GM21447 (cell line): ENCODE data around the gene ARHGAP42.
"Not testable (repeated sequence)": the region's sequence is repeated elsewhere in the genome, so short reads cannot be mapped to it uniquely, and the experiment has no call there.

Experiments used
- ATAC-seq: cut with Tn5 transposase; IDR thresholded peaks from one replicate; pipeline ENCODE4 v1.9.1; 2021; ENCODE audit not compliant: unreplicated experiment

Gene ARHGAP42

GRCh38 chr11:100687054-100687629 lies at the start of gene ARHGAP42:
Gene ARHGAP42 (plus strand): TSS chr11:100687288. CDS start chr11:100687679, 391 bp downstream.
- ATAC-seq = peak; percentile 65

GRCh38 chr11:100637706-100638105 lies 49.4 kb upstream of the ARHGAP42 start:
- ATAC-seq = no peak

DNA sequence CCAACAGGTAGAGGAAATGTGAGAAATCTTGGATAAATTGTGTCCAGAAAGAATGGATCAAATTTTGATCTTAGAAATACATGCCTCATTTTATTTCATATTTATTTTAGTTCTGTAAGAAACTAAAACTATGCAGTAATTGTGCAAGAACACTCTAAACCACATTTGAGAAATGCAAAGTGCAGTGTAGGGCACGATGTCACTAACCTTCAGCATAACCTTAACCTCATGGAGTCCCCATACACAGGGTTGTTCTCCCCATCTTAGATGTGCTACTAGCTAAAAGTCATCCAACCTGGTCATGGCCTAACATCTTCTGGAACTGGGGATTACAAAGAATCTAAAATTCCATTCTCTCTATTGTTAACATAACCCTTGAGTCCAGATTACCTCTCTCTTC lies 48.4 kb upstream of the ARHGAP42 start:
- no peak for ATAC-seq

GRCh38 chr11:100639140-100639539 lies 47.9 kb upstream of the ARHGAP42 start:
- no peak for ATAC-seq

GRCh38 chr11:100640071-100640470 lies 47.0 kb upstream of the ARHGAP42 start:
- ATAC-seq = no peak

- no peak for ATAC-seq
These were observed 46.4 kb upstream of the ARHGAP42 start for GRCh38 chr11:100640646-100641045.

- ATAC-seq = no peak
These were observed 45.6 kb upstream of the ARHGAP42 start for GRCh38 chr11:100641456-100641855.

DNA sequence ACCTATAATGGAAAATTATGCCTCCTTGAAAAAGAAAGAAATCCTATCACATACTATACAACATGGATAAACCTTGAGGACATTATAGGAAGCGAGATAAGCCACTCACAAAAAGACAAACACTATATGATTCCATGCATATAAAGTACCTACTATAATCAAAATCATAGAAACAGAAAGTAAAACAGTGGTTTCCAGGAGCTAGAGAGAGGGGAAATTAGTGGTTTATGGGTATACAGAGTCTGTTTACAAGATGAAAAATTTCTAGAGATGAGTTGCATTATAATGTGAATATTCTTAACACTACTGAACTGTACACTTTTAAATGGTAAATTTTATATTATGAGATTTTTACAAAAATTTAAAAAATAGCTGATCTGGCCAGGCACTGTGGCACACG lies 40.5 kb upstream of the ARHGAP42 start:
- no peak for ATAC-seq

- ATAC-seq = no peak
These were observed 39.2 kb upstream of the ARHGAP42 start for GRCh38 chr11:100647861-100648260.

DNA sequence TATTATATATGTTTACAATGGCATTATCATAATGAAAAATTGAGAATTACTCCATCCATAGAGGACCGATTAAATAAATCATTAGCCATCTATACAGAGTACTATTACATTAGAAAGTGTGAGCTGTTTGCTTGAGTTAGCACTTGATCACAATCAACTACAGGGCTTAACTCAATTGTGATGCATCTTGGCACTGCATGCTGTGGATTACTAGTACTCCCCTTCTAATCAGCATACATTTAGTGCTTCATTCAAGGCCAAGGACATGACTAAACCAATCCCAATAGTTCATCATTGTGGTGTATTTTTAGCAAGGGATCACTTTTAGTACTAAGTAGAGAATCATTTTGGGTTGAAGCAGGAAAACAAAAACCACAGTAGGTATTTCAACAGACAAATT lies 23.5 kb upstream of the ARHGAP42 start:
- ATAC-seq = no peak

- no peak for ATAC-seq
These were observed 23.1 kb upstream of the ARHGAP42 start for GRCh38 chr11:100663996-100664395.

- not testable (repeated sequence) for ATAC-seq
These were observed 20.3 kb upstream of the ARHGAP42 start for GRCh38 chr11:100666816-100667215.

- no peak for ATAC-seq
These were observed 19.6 kb upstream of the ARHGAP42 start for GRCh38 chr11:100667449-100667848.

DNA sequence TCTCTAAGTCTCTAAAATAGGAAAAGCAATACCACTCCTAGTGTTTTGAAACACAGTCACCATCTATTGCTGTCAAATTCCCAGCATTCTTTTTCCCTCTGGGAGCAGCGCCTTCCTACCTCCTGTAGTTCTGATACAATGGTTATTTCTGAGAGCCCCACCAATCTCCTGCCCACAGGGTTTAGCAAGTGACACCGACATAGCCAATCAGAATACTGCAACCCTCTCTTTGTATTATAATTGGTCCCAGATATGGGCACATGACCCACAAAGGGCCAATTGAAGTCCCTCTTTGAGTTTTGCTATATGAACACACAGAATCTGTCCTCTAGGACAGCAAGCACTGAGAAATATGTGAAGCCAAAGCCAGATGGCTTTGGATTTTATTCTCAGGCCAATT lies 16.9 kb upstream of the ARHGAP42 start:
- no peak for ATAC-seq

DNA sequence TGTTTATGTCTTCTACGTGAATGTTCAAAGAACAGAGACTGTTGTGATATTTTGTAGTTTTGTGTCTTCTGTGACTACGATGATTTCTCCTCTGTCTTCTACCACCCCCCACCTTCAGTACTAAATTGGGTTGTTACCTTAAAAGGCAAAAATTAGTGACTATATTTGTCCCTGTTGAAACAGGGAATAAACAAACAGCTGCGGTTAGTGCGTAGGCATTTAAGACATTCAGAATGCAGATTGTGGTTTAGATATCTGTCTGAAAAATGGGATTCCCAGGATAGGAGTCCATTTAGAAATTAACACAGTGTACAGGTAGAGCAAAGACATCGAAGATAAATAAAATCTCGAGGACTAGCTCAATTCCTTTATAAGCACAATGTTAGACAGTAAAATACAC lies 15.6 kb upstream of the ARHGAP42 start:
- ATAC-seq = no peak

GRCh38 chr11:100672498-100673033 lies 14.5 kb upstream of the ARHGAP42 start:
- ATAC-seq = no peak

- ATAC-seq = no peak
These were observed 14.0 kb upstream of the ARHGAP42 start for GRCh38 chr11:100673063-100673462.

DNA sequence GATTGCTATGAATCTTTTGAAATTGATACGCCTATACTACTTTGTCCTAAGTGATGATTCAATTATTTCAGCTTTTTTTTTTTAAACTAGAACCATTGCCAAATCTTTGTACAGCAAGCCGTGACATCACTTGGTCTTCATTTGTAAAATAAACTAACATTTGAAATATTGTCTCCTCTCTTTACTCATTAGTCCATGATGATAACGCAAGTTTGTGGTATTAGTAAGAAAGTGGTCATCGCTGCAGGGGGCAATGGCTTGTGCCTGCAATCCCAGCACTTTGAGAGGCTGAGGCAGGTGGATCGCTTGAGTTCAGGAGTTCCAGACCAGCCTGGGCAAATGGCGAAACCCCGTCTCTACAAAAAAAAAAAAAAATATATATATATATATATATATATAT lies 12.9 kb upstream of the ARHGAP42 start:
- no peak for ATAC-seq

- ATAC-seq = no peak
These were observed 11.9 kb upstream of the ARHGAP42 start for GRCh38 chr11:100675115-100675650.

DNA sequence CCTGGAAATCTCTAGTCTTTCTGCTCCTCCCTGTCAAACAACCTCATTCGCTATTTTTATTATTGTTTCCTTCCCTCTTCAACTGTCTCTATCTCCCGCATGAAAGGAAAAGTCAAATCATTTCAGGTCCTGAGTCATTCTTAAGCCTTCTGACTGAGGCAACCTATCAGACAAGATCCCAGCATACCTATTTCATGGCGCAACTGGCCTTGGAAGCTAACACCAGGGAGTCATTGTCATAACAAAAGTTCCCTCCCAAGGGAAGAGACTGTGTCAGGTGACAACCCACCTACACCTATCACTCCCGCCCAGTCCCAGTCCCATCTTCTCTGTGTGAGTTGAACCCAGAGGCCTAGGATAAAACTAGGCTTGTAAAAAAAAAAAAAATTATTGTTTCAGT lies 10.2 kb upstream of the ARHGAP42 start:
- no peak for ATAC-seq

GRCh38 chr11:100677796-100678195 lies 9.3 kb upstream of the ARHGAP42 start:
- ATAC-seq = no peak

- ATAC-seq = no peak
These were observed 7.0 kb upstream of the ARHGAP42 start for GRCh38 chr11:100680070-100680469.

GRCh38 chr11:100681064-100681502 lies 6.0 kb upstream of the ARHGAP42 start:
- peak; percentile 98 for ATAC-seq
